GM03348 (cell line): ENCODE data around the gene SF3B3.
"Not testable (repeated sequence)": the region's sequence is repeated elsewhere in the genome, so short reads cannot be mapped to it uniquely, and the experiment has no call there.

ENCODE experiments used
- DNase-seq: peaks from one replicate; pipeline ENCODE4 v3.0.0; 2012; ENCODE audit warnings: low spot score

SF3B3 gene

GRCh38 chr16:70615945-70616344, 92.3 kb downstream of the SF3B3 start:
- DNase-seq = no peak

GRCh38 chr16:70621864-70622263, 98.2 kb downstream of the SF3B3 start:
- DNase-seq = not testable (repeated sequence)
